ENCODE data around the gene PLAAT3.

GRCh38 chr11:63652671-63653070 is 38.4 kb upstream of the PLAAT3 start:
- TF ChIP-seq POLR2A (IDR thresholded peaks at IDR 0.05; ENCODE audit: control extremely low read depth in 1 of 2, low read depth in 2 of 2, low read length in 2 of 2), result no peak
- no peak for TF ChIP-seq CTCF (IDR thresholded peaks at IDR 0.05; ENCODE audit: control extremely low read depth in 1 of 3, insufficient read depth in 1 of 3, low read depth in 1 of 3, low read length in 3 of 3)
- TF ChIP-seq POLR2AphosphoS5 (IDR thresholded peaks at IDR 0.05; ENCODE audit: low read depth, low read length), result no peak
- TF ChIP-seq ZNF274 (IDR thresholded peaks at IDR 0.05; ENCODE audit: borderline replicate concordance, extremely low read depth, low read length), result no peak
- TF ChIP-seq MAX (IDR thresholded peaks at IDR 0.05), result no peak
- TF ChIP-seq SUZ12 (IDR thresholded peaks at IDR 0.05; ENCODE audit: low read length), result no peak
- no peak for TF ChIP-seq CBX5 (IDR thresholded peaks at IDR 0.05; ENCODE audit: low read depth, low read length)
- TF ChIP-seq EP300 (IDR thresholded peaks at IDR 0.05; ENCODE audit: borderline replicate concordance in 1 of 2, low read depth in 2 of 2, low read length in 2 of 2), result no peak
- no peak for TF ChIP-seq EGR1 (IDR thresholded peaks at IDR 0.05; ENCODE audit: borderline replicate concordance, low read depth, low read length)
- no peak for TF ChIP-seq EZH2 (IDR thresholded peaks at IDR 0.05; ENCODE audit: low read depth, low read length, severe bottlenecking)
- TF ChIP-seq RFX5 (IDR thresholded peaks at IDR 0.05; ENCODE audit: borderline replicate concordance, low read depth, low read length), result no peak
- no peak for TF ChIP-seq SP1 (IDR thresholded peaks at IDR 0.05; ENCODE audit: low read depth, low read length)
